ENCODE measurements around the gene AGER.

AGER gene

GRCh38 chr6:32226434-32226833 is 42.4 kb upstream of the AGER start:
- Histone ChIP-seq H3K9me3 (ENCODE audit: control insufficient read depth, insufficient read depth, low read depth, low read length) (no peaks in the 10 kb centered on the region), H3K27ac (ENCODE audit: extremely low read depth, low read depth, low read length) (no peak overlapping the region), H3K36me3 (ENCODE audit: control insufficient read depth in 2 of 2, insufficient read depth in 1 of 2, low read length in 2 of 2) (no peaks in the 10 kb centered on the region), H3K4me1 (ENCODE audit: control insufficient read depth, insufficient read depth, low read length) (no peaks in the 10 kb centered on the region), H3K4me3 (ENCODE audit: low read depth, low read length) (no peak overlapping the region)
- ChIA-PET POLR2A (interaction anchor here (1.5 kb wide), 1 partner anchor 31 kb away, joined by 4 read pairs; no protein-coding TSS in a partner anchor), CTCF (interaction anchor here (0.6 to 1.5 kb wide), 2 partner anchors 31 to 187 kb away, joined by 3 read pairs; no protein-coding TSS in a partner anchor)
- no peak for TF ChIP-seq ZBTB6 (tag by site-specific recombination; IDR thresholded peaks at IDR 0.05)
- TF ChIP-seq ZNF518A (tag by site-specific recombination; conservative IDR thresholded peaks at IDR 0.05; ENCODE audit: low read depth): no peak
- TF ChIP-seq PRDM2 (tag by site-specific recombination; IDR thresholded peaks at IDR 0.05; ENCODE audit: borderline replicate concordance): no peak
- no peak for TF ChIP-seq SCRT1 (tag by site-specific recombination; IDR thresholded peaks at IDR 0.05; ENCODE audit: borderline replicate concordance)
- TF ChIP-seq PBX3 (CRISPR knock-in tag; IDR thresholded peaks at IDR 0.05): no peak
- no peak for TF ChIP-seq YY2 (tag by site-specific recombination; IDR thresholded peaks at IDR 0.05)
- no peak for TF ChIP-seq SETDB1 (IDR thresholded peaks at IDR 0.05; ENCODE audit: insufficient read length, low read length)
- no peak for TF ChIP-seq ZNF747 (tag by site-specific recombination; IDR thresholded peaks at IDR 0.05)
- no peak for TF ChIP-seq ZNF311 (tag by site-specific recombination; IDR thresholded peaks at IDR 0.05; ENCODE audit: borderline replicate concordance)
- TF ChIP-seq ZNF248 (tag by site-specific recombination; IDR thresholded peaks at IDR 0.05): no peak
- no peak for TF ChIP-seq ZNF658 (tag by site-specific recombination; IDR thresholded peaks at IDR 0.05)
- TF ChIP-seq ZNF223 (tag by site-specific recombination; IDR thresholded peaks at IDR 0.05): no peak
- no peak for TF ChIP-seq ZNF114 (tag by site-specific recombination; IDR thresholded peaks at IDR 0.05)
- no peak for TF ChIP-seq ZNF449 (tag by site-specific recombination; IDR thresholded peaks at IDR 0.05)
- TF ChIP-seq ZNF221 (tag by site-specific recombination; IDR thresholded peaks at IDR 0.05; ENCODE audit: borderline replicate concordance): no peak
- TF ChIP-seq WT1 (tag by site-specific recombination; IDR thresholded peaks at IDR 0.05): no peak
- no peak for TF ChIP-seq PATZ1 (tag by site-specific recombination; IDR thresholded peaks at IDR 0.05)
